WTC11 (cell line): Measurements from ENCODE around the gene HYDIN. TPM values are rescaled to one million over a fixed set of nuclear protein-coding genes. Genes with fewer than 3 reads are reported as not detected.

Experiments
- ATAC-seq: fragments of 200-7000 bp; cut with Tn5 transposase; 2 replicates; pipeline ENCODE4 v1.10.0; 2021; ENCODE audit warnings: mild to moderate bottlenecking, moderate library complexity
- CTCF ChIA-PET: fragments of 300-600 bp; sonication (Branson Sonifier 250); formaldehyde crosslinking; loops from one replicate; lab custom pipeline; 2021; ENCODE audit warnings: antibody characterized with exemption; lab: Charles Lee
- POLR2A ChIA-PET: fragments of 350-600 bp; sonication (Branson Sonifier 250); formaldehyde crosslinking; loops from one replicate; lab custom pipeline; 2021; ENCODE audit warnings: antibody characterized with exemption; lab: Charles Lee
- DNase-seq: peaks from one replicate; pipeline ENCODE4 v3.0.0; 2021; ENCODE audit warnings: low spot score
- H3K27ac Mint-ChIP-seq: 2 replicates; pipeline ENCODE4 v1.8.0; 2021; ENCODE audit warnings: mixed read lengths
- H3K27me3 Mint-ChIP-seq: 2 replicates; pipeline ENCODE4 v1.8.0; 2021; ENCODE audit warnings: low read depth, mild to moderate bottlenecking, moderate library complexity, mixed read lengths
- H3K36me3 Mint-ChIP-seq: 2 replicates; pipeline ENCODE4 v1.8.0; 2021; ENCODE audit warnings: mixed read lengths
- H3K4me1 Mint-ChIP-seq: 2 replicates; pipeline ENCODE4 v1.8.0; 2022; ENCODE audit warnings: mixed read lengths
- H3K4me3 Mint-ChIP-seq: 2 replicates; pipeline ENCODE4 v1.8.0; 2021; ENCODE audit warnings: mild to moderate bottlenecking, moderate library complexity, mixed read lengths
- H3K9me3 Mint-ChIP-seq: 2 replicates; pipeline ENCODE4 v1.8.0; 2021; ENCODE audit warnings: mixed read lengths
- AR ChIP-seq: fragments of 250-450 bp; sonication (Bioruptor Pico); IDR thresholded peaks from 2 replicates; pipeline ENCODE4 v1.9.0; 2021; ENCODE audit warnings: mild to moderate bottlenecking
- GRHL2 ChIP-seq: fragments of 250-450 bp; sonication (Bioruptor Pico); IDR thresholded peaks from 2 replicates; pipeline ENCODE4 v1.8.0; 2022; ENCODE audit warnings: mild to moderate bottlenecking, moderate library complexity; ENCODE audit not compliant: insufficient replicate concordance, severe bottlenecking
- GTF2I ChIP-seq: fragments of 250-450 bp; sonication (Bioruptor Pico); conservative IDR thresholded peaks from 2 replicates; pipeline ENCODE4 v1.4.0; 2021; ENCODE audit warnings: mild to moderate bottlenecking
- IRF1 ChIP-seq: sonication (generic); formaldehyde crosslinking; IDR thresholded peaks from 2 replicates; pipeline ENCODE4 v1.8.0; 2023; ENCODE audit warnings: missing genetic modification reagents
- KAT7 ChIP-seq: sonication (generic); formaldehyde crosslinking; IDR thresholded peaks from 2 replicates; pipeline ENCODE4 v1.8.1; 2023; ENCODE audit warnings: missing genetic modification reagents, mild to moderate bottlenecking, borderline replicate concordance
- MXD4 ChIP-seq: fragments of 250-450 bp; sonication (Bioruptor Pico); IDR thresholded peaks from 2 replicates; pipeline ENCODE4 v1.8.0; 2021; ENCODE audit warnings: mild to moderate bottlenecking, moderate library complexity, borderline replicate concordance
- NFATC4 ChIP-seq: fragments of 250-450 bp; sonication (Bioruptor Pico); IDR thresholded peaks from 2 replicates; pipeline ENCODE4 v1.9.0; 2021; ENCODE audit warnings: mild to moderate bottlenecking
- PRDM15 ChIP-seq: sonication (generic); formaldehyde crosslinking; IDR thresholded peaks from 2 replicates; pipeline ENCODE4 v1.8.0; 2022; ENCODE audit warnings: missing genetic modification reagents
- SOX15 ChIP-seq: fragments of 250-450 bp; sonication (Bioruptor Pico); IDR thresholded peaks from 2 replicates; pipeline ENCODE4 v1.9.0; 2021; ENCODE audit warnings: mild to moderate bottlenecking
- STAT6 ChIP-seq: sonication (generic); formaldehyde crosslinking; conservative IDR thresholded peaks from 2 replicates; pipeline ENCODE4 v1.8.1; 2023; ENCODE audit warnings: mild to moderate bottlenecking, low read depth, missing genetic modification reagents, moderate library complexity
- ZNF281 ChIP-seq: sonication (generic); formaldehyde crosslinking; IDR thresholded peaks from 2 replicates; pipeline ENCODE4 v1.8.0; 2023; ENCODE audit warnings: mild to moderate bottlenecking, missing genetic modification reagents
- ZNF317 ChIP-seq: sonication (generic); formaldehyde crosslinking; IDR thresholded peaks from 2 replicates; pipeline ENCODE4 v1.8.1; 2023; ENCODE audit warnings: low read depth, mild to moderate bottlenecking, moderate library complexity, missing genetic modification reagents, borderline replicate concordance
- ZNF416 ChIP-seq: fragments of 250-450 bp; sonication (Bioruptor Pico); IDR thresholded peaks from 2 replicates; pipeline ENCODE4 v1.9.0; 2021; ENCODE audit warnings: mild to moderate bottlenecking, inconsistent platforms
- ZSCAN18 ChIP-seq: fragments of 250-450 bp; sonication (Bioruptor Pico); IDR thresholded peaks from 2 replicates; pipeline ENCODE4 v2.1.2; 2022; ENCODE audit warnings: mild to moderate bottlenecking, moderate library complexity
- total RNA-seq: library from RNA; stranded (reverse); gene quantifications from 3 replicates; pipeline ENCODE4 v1.2.3, GENCODE V29; 2021

HYDIN gene
- total RNA-seq, 1 experiment from 2014 or later = 2.6 TPM

GRCh38 chr16:70793851-70794502 is 436.5 kb downstream of the HYDIN start:
- ATAC-seq = no peak
- Mint-ChIP-seq H3K27ac (no peak overlapping the region; the same call in 1 of the 2 replicates), H3K36me3 (peaks cover 8% of the 10 kb centered on the region; the same call in 1 of the 2 replicates), H3K4me1 (peaks cover 17% of the 10 kb centered on the region), H3K27me3 (no peaks in the 10 kb centered on the region)
- TF ChIP-seq KAT7 (CRISPR knock-in tag) (no peak), SOX15 (no peak), ZSCAN18 (CRISPR knock-in tag) (no peak), MXD4 (no peak), ZNF317 (CRISPR knock-in tag) (no peak), STAT6 (no peak), PRDM15 (CRISPR knock-in tag) (no peak), ZNF281 (CRISPR knock-in tag) (no peak), NFATC4 (CRISPR knock-in tag) (no peak), ZNF416 (no peak), IRF1 (CRISPR knock-in tag) (no peak), GTF2I (no peak), GRHL2 (CRISPR knock-in tag) (no peak), AR (CRISPR knock-in tag) (no peak)
- TF ChIP-seq, all 79 proteins: peak for 0
- POLR2A ChIA-PET = no interaction called here
- CTCF ChIA-PET = interaction anchor here (0.8 kb wide), 1 partner anchor 23 kb away, joined by 3 read pairs; no protein-coding TSS in a partner anchor
- no peak for DNase-seq
- Mint-ChIP-seq H3K9me3 (no peaks in the 10 kb centered on the region), H3K4me3 (no peak overlapping the region)
